Measurements from ENCODE around the gene CACNA2D4. TPM values are rescaled to one million over a fixed set of nuclear protein-coding genes. Genes with fewer than 3 reads are reported as not detected.

CACNA2D4 gene
- total RNA-seq, 8 experiments from 2014 or later = 0.22 to 2.5 (median 1.1) TPM

- Histone ChIP-seq H3K27ac (no peak overlapping the region), H3K4me3 (no peak overlapping the region), H3K4me1 (replicated peaks in 1 of 2) (peaks cover 6 to 13% of the 10 kb centered on the region in 2 donors)
- no peak for ATAC-seq (replicated peaks in 6 of 8)
- in situ Hi-C loops (cut with MboI; ENCODE audit: low pct_unique_long_range_greater_than_20kb in 2 of 9, low sequenced_read_pairs in 9 of 9, unreplicated experiment in 9 of 9) = no loop called here
- WGBS, 10 experiments = 11 to 88% methylated on average over 1 of the region's 5 CpGs; no CpG with 5 or more reads in 8 of the 10 experiments
Observed at GRCh38 chr12:1878695-1879094, 39.8 kb downstream of the CACNA2D4 start.

- ATAC-seq (replicated peaks in 6 of 8) = no peak
- H3K4me3 ChIP-seq = no peak overlapping the region
- peaks cover 8 to 16% of the 10 kb centered on the region in 2 donors for H3K4me1 ChIP-seq (replicated peaks in 1 of 2)
- WGBS, 10 experiments = 33 to 100% (median 85%) methylated on average over 1 to 8 of the region's 10 CpGs; no CpG with 5 or more reads in 2 of the 10 experiments
- H3K27ac ChIP-seq = no peak overlapping the region
- in situ Hi-C loops (cut with MboI; ENCODE audit: low pct_unique_long_range_greater_than_20kb in 2 of 9, low sequenced_read_pairs in 9 of 9, unreplicated experiment in 9 of 9) = no loop called here
Observed at GRCh38 chr12:1878214-1878613, 40.2 kb downstream of the CACNA2D4 start.

- in situ Hi-C loops (cut with MboI; ENCODE audit: low pct_unique_long_range_greater_than_20kb in 2 of 9, low sequenced_read_pairs in 9 of 9, unreplicated experiment in 9 of 9) = no loop called here
- H3K4me1 ChIP-seq (replicated peaks in 1 of 2) = peaks cover 8 to 16% of the 10 kb centered on the region in 2 donors
- WGBS, 10 experiments = 22 to 100% (median 72%) methylated on average over 1 to 8 of the region's 8 CpGs
- no peak for ATAC-seq (replicated peaks in 6 of 8)
- no peak overlapping the region for H3K4me3 ChIP-seq
- no peak overlapping the region for H3K27ac ChIP-seq
Observed at GRCh38 chr12:1877169-1877878, 41.1 kb downstream of the CACNA2D4 start.

GRCh38 chr12:1876086-1876485 lies 42.4 kb downstream of the CACNA2D4 start:
- in situ Hi-C loops (cut with MboI; ENCODE audit: low pct_unique_long_range_greater_than_20kb in 2 of 9, low sequenced_read_pairs in 9 of 9, unreplicated experiment in 9 of 9) = no loop called here
- ATAC-seq (replicated peaks in 6 of 8) = no peak
- WGBS, 10 experiments = 7 to 88% (median 71%) methylated on average over 1 to 3 of the region's 3 CpGs; no CpG with 5 or more reads in 1 of the 10 experiments

GRCh38 chr12:1875608-1876007 lies 42.8 kb downstream of the CACNA2D4 start:
- no peak overlapping the region for H3K27ac ChIP-seq
- no peak for ATAC-seq (replicated peaks in 6 of 8)
- H3K4me3 ChIP-seq = no peak overlapping the region
- peaks cover 8 to 16% of the 10 kb centered on the region in 2 donors for H3K4me1 ChIP-seq (replicated peaks in 1 of 2)
- in situ Hi-C loops (cut with MboI; ENCODE audit: low pct_unique_long_range_greater_than_20kb in 2 of 9, low sequenced_read_pairs in 9 of 9, unreplicated experiment in 9 of 9) = no loop called here
- 33 to 97% (median 80%) methylated on average over 1 to 4 of the region's 6 CpGs; no CpG with 5 or more reads in 3 of the 10 experiments for WGBS, 10 experiments

More at GRCh38 chr12:1876086-1876485, 42.4 kb downstream of the CACNA2D4 start:
- H3K4me1 ChIP-seq (replicated peaks in 1 of 2) = peaks cover 8 to 16% of the 10 kb centered on the region in 2 donors
- no peak overlapping the region for H3K4me3 ChIP-seq
- no peak overlapping the region for H3K27ac ChIP-seq

GRCh38 chr12:1873531-1874510 lies 44.6 kb downstream of the CACNA2D4 start:
- WGBS, 10 experiments = 0 to 83% (median 45%) methylated on average over 1 to 4 of the region's 5 CpGs; no CpG with 5 or more reads in 2 of the 10 experiments
- ATAC-seq (replicated peaks in 6 of 8) = peak in 3 of 8 experiments; percentile 17 to 51 (median 38)
- in situ Hi-C loops (cut with MboI; ENCODE audit: low pct_unique_long_range_greater_than_20kb in 2 of 9, low sequenced_read_pairs in 9 of 9, unreplicated experiment in 9 of 9) = no loop called here
- no peak overlapping the region for H3K27ac ChIP-seq
- no peak overlapping the region for H3K4me3 ChIP-seq
- peaks cover 8 to 16% of the 10 kb centered on the region in 2 donors for H3K4me1 ChIP-seq (replicated peaks in 1 of 2)

GRCh38 chr12:1872448-1872847 lies 46.0 kb downstream of the CACNA2D4 start:
- no peak for ATAC-seq (replicated peaks in 6 of 8)
- in situ Hi-C loops (cut with MboI; ENCODE audit: low pct_unique_long_range_greater_than_20kb in 2 of 9, low sequenced_read_pairs in 9 of 9, unreplicated experiment in 9 of 9) = no loop called here
- 0 to 100% (median 79%) methylated on average over 1 to 4 of the region's 7 CpGs; no CpG with 5 or more reads in 4 of the 10 experiments for WGBS, 10 experiments

GRCh38 chr12:1872001-1872400 lies 46.5 kb downstream of the CACNA2D4 start:
- H3K4me1 ChIP-seq (replicated peaks in 1 of 2) = peaks cover 8 to 16% of the 10 kb centered on the region in 2 donors

More at GRCh38 chr12:1872448-1872847, 46.0 kb downstream of the CACNA2D4 start:
- Histone ChIP-seq H3K27ac (no peak overlapping the region), H3K4me1 (replicated peaks in 1 of 2) (peaks cover 8 to 16% of the 10 kb centered on the region in 2 donors), H3K4me3 (no peak overlapping the region)

GRCh38 chr12:1870998-1871917 lies 47.2 kb downstream of the CACNA2D4 start:
- Histone ChIP-seq H3K27ac (no peak overlapping the region), H3K4me1 (replicated peaks in 1 of 2) (peaks cover 8 to 16% of the 10 kb centered on the region in 2 donors), H3K4me3 (no peak overlapping the region)
- no peak for ATAC-seq (replicated peaks in 6 of 8)
- 38 to 95% (median 58%) methylated on average over 2 to 11 of the region's 24 CpGs; no CpG with 5 or more reads in 4 of the 10 experiments for whole genome bisulfite sequencing, 10 experiments
- in situ Hi-C loops (cut with MboI; ENCODE audit: low pct_unique_long_range_greater_than_20kb in 2 of 9, low sequenced_read_pairs in 9 of 9, unreplicated experiment in 9 of 9) = no loop called here

More at GRCh38 chr12:1872001-1872400, 46.5 kb downstream of the CACNA2D4 start:
- in situ Hi-C loops (cut with MboI; ENCODE audit: low pct_unique_long_range_greater_than_20kb in 2 of 9, low sequenced_read_pairs in 9 of 9, unreplicated experiment in 9 of 9) = no loop called here
- WGBS, 10 experiments = 0 to 100% (median 77%) methylated on average over 2 to 5 of the region's 6 CpGs
- Histone ChIP-seq H3K27ac (no peak overlapping the region), H3K4me3 (no peak overlapping the region)
- no peak for ATAC-seq (replicated peaks in 6 of 8)

GRCh38 chr12:1870086-1870485 lies 48.4 kb downstream of the CACNA2D4 start:
- ATAC-seq (replicated peaks in 6 of 8) = no peak
- Histone ChIP-seq H3K4me1 (replicated peaks in 1 of 2) (peaks cover 8 to 10% of the 10 kb centered on the region in 2 donors), H3K27ac (no peak overlapping the region), H3K4me3 (no peak overlapping the region)
- in situ Hi-C loops (cut with MboI; ENCODE audit: low pct_unique_long_range_greater_than_20kb in 2 of 9, low sequenced_read_pairs in 9 of 9, unreplicated experiment in 9 of 9) = no loop called here
- 0 to 100% (median 50%) methylated on average over 1 to 5 of the region's 7 CpGs; no CpG with 5 or more reads in 2 of the 10 experiments for WGBS, 10 experiments

- Histone ChIP-seq H3K4me1 (replicated peaks in 1 of 2) (peaks cover 7% of the 10 kb centered on the region in 2 donors), H3K4me3 (no peak overlapping the region), H3K27ac (no peak overlapping the region)
- in situ Hi-C loops (cut with MboI; ENCODE audit: low pct_unique_long_range_greater_than_20kb in 2 of 9, low sequenced_read_pairs in 9 of 9, unreplicated experiment in 9 of 9) = no loop called here
- ATAC-seq (replicated peaks in 6 of 8) = no peak
- WGBS, 10 experiments = 20 to 100% (median 89%) methylated on average over 1 to 9 of the region's 10 CpGs; no CpG with 5 or more reads in 3 of the 10 experiments
Observed at GRCh38 chr12:1869145-1869544, 49.3 kb downstream of the CACNA2D4 start.

- Histone ChIP-seq H3K4me3 (no peak overlapping the region), H3K27ac (no peak overlapping the region), H3K4me1 (replicated peaks in 1 of 2) (peaks cover 2 to 10% of the 10 kb centered on the region in 2 donors)
- ATAC-seq (replicated peaks in 6 of 8) = no peak
- in situ Hi-C loops (cut with MboI; ENCODE audit: low pct_unique_long_range_greater_than_20kb in 2 of 9, low sequenced_read_pairs in 9 of 9, unreplicated experiment in 9 of 9) = no loop called here
- WGBS, 10 experiments = 40 to 91% (median 66%) methylated on average over 1 to 17 of the region's 32 CpGs; no CpG with 5 or more reads in 3 of the 10 experiments
Observed at GRCh38 chr12:1865284-1865866, 53.1 kb downstream of the CACNA2D4 start.

All from motor neuron (in vitro differentiated cells).